ENCODE measurements around the gene INCA1. TPM values are rescaled to one million over a fixed set of nuclear protein-coding genes. Genes with fewer than 3 reads are reported as not detected.
A peak's percentile ranks its signal among the peaks of the same experiment; 100 is the strongest.

Gene INCA1
- total and polyA plus RNA-seq, 2 of the 13 experiments (the other 11 are each of a cell fraction or from before 2014, with no cell fraction given), result 0.93 to 2.6 TPM

- no peak for TF ChIP-seq RFX3 (CRISPR knock-in tag; IDR thresholded peaks at IDR 0.05)
- 0 out of 2 replicates have a peak, but pooled peaks have one; percentile 40 for TF ChIP-seq KMT2B (CRISPR knock-in tag; IDR thresholded peaks at IDR 0.05)
- TF ChIP-seq ARID4A (CRISPR knock-in tag; IDR thresholded peaks at IDR 0.05; ENCODE audit: borderline replicate concordance), result peak; percentile 15; the same call in 1 of the 2 replicates
- TF ChIP-seq HBP1 (CRISPR knock-in tag; IDR thresholded peaks at IDR 0.05; ENCODE audit: low read depth), result 0 out of 2 replicates have a peak, but pooled peaks have one; percentile 36
- TF ChIP-seq RBFOX2 (IDR thresholded peaks at IDR 0.05; ENCODE audit: low read depth, low read length), result peak; percentile 35; the same call in 1 of the 2 replicates
- TF ChIP-seq JUND (CRISPR knock-in tag; IDR thresholded peaks at IDR 0.05), result 0 out of 2 replicates have a peak, but pooled peaks have one; percentile 28
- TF ChIP-seq SIN3A (IDR thresholded peaks at IDR 0.05; ENCODE audit: borderline replicate concordance, low read depth, low read length), result 0 out of 2 replicates have a peak, but pooled peaks have one; percentile 81
- TF ChIP-seq NR2F2 (IDR thresholded peaks at IDR 0.05; ENCODE audit: borderline replicate concordance, low read depth), result 0 out of 2 replicates have a peak, but pooled peaks have one; percentile 26
- TF ChIP-seq ZNF407 (CRISPR knock-in tag; IDR thresholded peaks at IDR 0.05; ENCODE audit: not compliant biosample characterization), result peak; percentile 60
- TF ChIP-seq ZNF282 (IDR thresholded peaks at IDR 0.05; ENCODE audit: partially characterized antibody), result no peak
- TF ChIP-seq SSRP1 (CRISPR knock-in tag; IDR thresholded peaks at IDR 0.05), result no peak
- no peak for TF ChIP-seq ZZZ3 (CRISPR knock-in tag; IDR thresholded peaks at IDR 0.05; ENCODE audit: borderline replicate concordance)
Measured at GRCh38 chr17:4940555-4941318, 56.6 kb downstream of the INCA1 start (continued).

All from HepG2 (cell line).